Liver (tissue), 3 donors: Measurements from ENCODE around the gene STIM2.

Experiments used
- CTCF ChIP-seq: fragments of 150-350 bp; IDR thresholded peaks from 2 replicates; pipeline ENCODE4 v1.5.1; 2017; ENCODE audit warnings: improper control_type of control experiment, low read depth, low read length; ENCODE audit not compliant: missing input control
- EGR1 ChIP-seq, 2 donors: IDR thresholded peaks; 2 replicates each; pipeline ENCODE4 v1.6.1; 2016 to 2018; ENCODE audit warnings: antibody characterized with exemption in 2 of 2, low read depth in 2 of 2
- GABPA ChIP-seq, 2 donors: IDR thresholded peaks in 1 of 2; conservative IDR thresholded peaks in 1 of 2; 2 replicates each; pipeline ENCODE4 v1.6.1; 2016; ENCODE audit warnings: antibody characterized with exemption in 2 of 2, mild to moderate bottlenecking in 1 of 2, moderate library complexity in 1 of 2
- HNF4A ChIP-seq, 2 donors: conservative IDR thresholded peaks; 2 replicates each; pipeline ENCODE4 v1.6.1; 2016; ENCODE audit warnings: antibody characterized with exemption in 2 of 2, mild to moderate bottlenecking in 2 of 2
- RAD21 ChIP-seq, 2 donors: IDR thresholded peaks; 2 replicates each; pipeline ENCODE4 v1.6.1; 2016; ENCODE audit warnings: antibody characterized with exemption in 2 of 2, mild to moderate bottlenecking in 2 of 2
- REST ChIP-seq: IDR thresholded peaks from 2 replicates; pipeline ENCODE4 v1.6.1; 2016; ENCODE audit warnings: antibody characterized with exemption, mild to moderate bottlenecking
- RXRA ChIP-seq, 2 donors: IDR thresholded peaks; 2 replicates each; pipeline ENCODE4 v1.6.1; 2017 to 2018; ENCODE audit warnings: antibody characterized with exemption in 2 of 2, mild to moderate bottlenecking in 1 of 2
- SP1 ChIP-seq: IDR thresholded peaks from 2 replicates; pipeline ENCODE4 v1.6.1; 2018; ENCODE audit warnings: antibody characterized with exemption, mild to moderate bottlenecking
- TAF1 ChIP-seq: conservative IDR thresholded peaks from 2 replicates; pipeline ENCODE4 v1.6.1; 2016; ENCODE audit warnings: antibody characterized with exemption, mild to moderate bottlenecking
- donor health status: healthy.
- donor health status: healthy.

GRCh38 chr4:26858035-26858918, 2.4 kb upstream of the STIM2 start:
- no peak for TF ChIP-seq TAF1
- no peak for TF ChIP-seq HNF4A (conservative IDR thresholded peaks at IDR 0.05)
- TF ChIP-seq CTCF = no peak
- no peak for TF ChIP-seq RAD21 (IDR thresholded peaks at IDR 0.05)
- TF ChIP-seq GABPA (IDR thresholded peaks at IDR 0.05 in 1 of 2, conservative IDR thresholded peaks at IDR 0.05 in 1 of 2) = no peak
- no peak for TF ChIP-seq RXRA (IDR thresholded peaks at IDR 0.05)
- TF ChIP-seq EGR1 (IDR thresholded peaks at IDR 0.05; ENCODE audit: low read depth in 2 of 2) = no peak
- TF ChIP-seq REST = no peak
- no peak for TF ChIP-seq SP1
